Thymus (tissue), 2 donors: ENCODE results near the gene CD200R1L. TPM values are rescaled to one million over a fixed set of nuclear protein-coding genes. Genes with fewer than 3 reads are reported as not detected.

Experiments
- polyA plus RNA-seq: library from polyadenylated mRNA; stranded (reverse); fragments of 200-250 nt; gene quantifications from one replicate; pipeline ENCODE4 v1.2.3, GENCODE V29; 2013
- total RNA-seq: library from RNA; stranded (reverse); fragments of 120-200 nt; gene quantifications from one replicate; pipeline ENCODE4 v1.2.4, GENCODE V29; 2013
- donor health status: healthy.

Gene CD200R1L
- total and polyA plus RNA-seq, 2 donors = 0.05 TPM; not detected in 1

Other genes with a start within 250 kb of the CD200R1L start
- gene CCDC80, start 205.7 kb downstream of the CD200R1L start, total RNA-seq = 13.6 TPM
- gene CCDC80, start 205.7 kb downstream of the CD200R1L start, polyA plus RNA-seq = 10.6 TPM
- gene CD200R1, start 128.2 kb upstream of the CD200R1L start, total RNA-seq = 7.8 TPM
- gene CD200R1, start 128.2 kb upstream of the CD200R1L start, polyA plus RNA-seq = 2.5 TPM
- gene GTPBP8, start 144.1 kb upstream of the CD200R1L start, total RNA-seq = 28.3 TPM
- 13.2 TPM for gene GTPBP8, start 144.1 kb upstream of the CD200R1L start, polyA plus RNA-seq